ENCODE data around the gene RAET1L.
"Not testable (repeated sequence)": the region's sequence is repeated elsewhere in the genome, so short reads cannot be mapped to it uniquely, and the experiment has no call there.

The RAET1L gene

GRCh38 chr6:149990212-149990660 is 35.1 kb downstream of the RAET1L start:
- no peak for DNase-seq

GRCh38 chr6:149988550-149989346 is 36.6 kb downstream of the RAET1L start:
- no peak for DNase-seq

- DNase-seq, result no peak
Measured at GRCh38 chr6:149987602-149988107, 37.7 kb downstream of the RAET1L start.

GRCh38 chr6:149985481-149985937 is 39.8 kb downstream of the RAET1L start:
- DNase-seq, result no peak

- DNase-seq, result no peak
Measured at GRCh38 chr6:149984773-149985172, 40.6 kb downstream of the RAET1L start.

GRCh38 chr6:149983145-149983544 is 42.2 kb downstream of the RAET1L start:
- no peak for DNase-seq

- DNase-seq, result no peak
Measured at GRCh38 chr6:149979293-149979692, 46.0 kb downstream of the RAET1L start.

- DNase-seq, result no peak
Measured at GRCh38 chr6:149978610-149979009, 46.7 kb downstream of the RAET1L start.

GRCh38 chr6:149977221-149977620 is 48.1 kb downstream of the RAET1L start:
- DNase-seq, result no peak

- no peak for DNase-seq
Measured at GRCh38 chr6:149975400-149975799, 49.9 kb downstream of the RAET1L start.

- no peak for DNase-seq
Measured at GRCh38 chr6:149974825-149975224, 50.5 kb downstream of the RAET1L start.

- not testable (repeated sequence) for DNase-seq
Measured at GRCh38 chr6:149974394-149974793, 50.9 kb downstream of the RAET1L start.

- DNase-seq, result no peak
Measured at GRCh38 chr6:149969635-149970034, 55.7 kb downstream of the RAET1L start.

- DNase-seq, result not testable (repeated sequence)
Measured at GRCh38 chr6:149968909-149969308, 56.4 kb downstream of the RAET1L start.

All from DMS153 (cell line).